Effector CD8-positive, alpha-beta T cell (primary cell): ENCODE data around the gene PA2G4.

ENCODE experiments used
- DNase-seq: peaks from one replicate; lab custom pipeline; 2025; lab: John Stamatoyannopoulos, UW

PA2G4 gene

GRCh38 chr12:56126732-56127239, 22.4 kb downstream of the PA2G4 start:
- DNase-seq = no peak

- DNase-seq = no peak
Measured at GRCh38 chr12:56127485-56127887, 23.1 kb downstream of the PA2G4 start.

- peak; percentile 97 for DNase-seq
Measured at GRCh38 chr12:56127888-56128669, 23.7 kb downstream of the PA2G4 start, which contains the start of gene ESYT1. ESYT1 (plus strand) TSS chr12:56128267; CDS start chr12:56128320, 53 bp downstream.

GRCh38 chr12:56128670-56129205, 24.4 kb downstream of the PA2G4 start:
- DNase-seq = no peak

- peak; percentile 44 for DNase-seq
Measured at GRCh38 chr12:56129206-56129941, 25.0 kb downstream of the PA2G4 start.

- no peak for DNase-seq
Measured at GRCh38 chr12:56129942-56130495, 25.7 kb downstream of the PA2G4 start.

- DNase-seq = no peak
Measured at GRCh38 chr12:56130876-56131275, 26.5 kb downstream of the PA2G4 start.

GRCh38 chr12:56134897-56135296, 30.5 kb downstream of the PA2G4 start:
- no peak for DNase-seq

GRCh38 chr12:56137853-56138571, 33.7 kb downstream of the PA2G4 start:
- no peak for DNase-seq

GRCh38 chr12:56141946-56142784, 37.8 kb downstream of the PA2G4 start:
- DNase-seq = no peak

- no peak for DNase-seq
Measured at GRCh38 chr12:56143217-56143616, 38.9 kb downstream of the PA2G4 start.

- DNase-seq = no peak
Measured at GRCh38 chr12:56143870-56144269, 39.5 kb downstream of the PA2G4 start.

- no peak for DNase-seq
Measured at GRCh38 chr12:56145217-56145616, 40.9 kb downstream of the PA2G4 start.

- DNase-seq = no peak
Measured at GRCh38 chr12:56146492-56147460, 42.4 kb downstream of the PA2G4 start.

- no peak for DNase-seq
Measured at GRCh38 chr12:56150563-56150962, 46.2 kb downstream of the PA2G4 start.

- DNase-seq = peak; percentile 48
Measured at GRCh38 chr12:56151672-56152131, 47.3 kb downstream of the PA2G4 start.

- DNase-seq = peak; percentile 82
Measured at GRCh38 chr12:56152132-56152755, 47.9 kb downstream of the PA2G4 start, which contains the start of gene MYL6B. MYL6B (plus strand) TSS chr12:56152587; CDS start chr12:56153919, 1,332 bp downstream.

GRCh38 chr12:56152756-56153677, 48.7 kb downstream of the PA2G4 start:
- DNase-seq = no peak
